ENCODE measurements around the gene IGIP.

Gene IGIP

DNA sequence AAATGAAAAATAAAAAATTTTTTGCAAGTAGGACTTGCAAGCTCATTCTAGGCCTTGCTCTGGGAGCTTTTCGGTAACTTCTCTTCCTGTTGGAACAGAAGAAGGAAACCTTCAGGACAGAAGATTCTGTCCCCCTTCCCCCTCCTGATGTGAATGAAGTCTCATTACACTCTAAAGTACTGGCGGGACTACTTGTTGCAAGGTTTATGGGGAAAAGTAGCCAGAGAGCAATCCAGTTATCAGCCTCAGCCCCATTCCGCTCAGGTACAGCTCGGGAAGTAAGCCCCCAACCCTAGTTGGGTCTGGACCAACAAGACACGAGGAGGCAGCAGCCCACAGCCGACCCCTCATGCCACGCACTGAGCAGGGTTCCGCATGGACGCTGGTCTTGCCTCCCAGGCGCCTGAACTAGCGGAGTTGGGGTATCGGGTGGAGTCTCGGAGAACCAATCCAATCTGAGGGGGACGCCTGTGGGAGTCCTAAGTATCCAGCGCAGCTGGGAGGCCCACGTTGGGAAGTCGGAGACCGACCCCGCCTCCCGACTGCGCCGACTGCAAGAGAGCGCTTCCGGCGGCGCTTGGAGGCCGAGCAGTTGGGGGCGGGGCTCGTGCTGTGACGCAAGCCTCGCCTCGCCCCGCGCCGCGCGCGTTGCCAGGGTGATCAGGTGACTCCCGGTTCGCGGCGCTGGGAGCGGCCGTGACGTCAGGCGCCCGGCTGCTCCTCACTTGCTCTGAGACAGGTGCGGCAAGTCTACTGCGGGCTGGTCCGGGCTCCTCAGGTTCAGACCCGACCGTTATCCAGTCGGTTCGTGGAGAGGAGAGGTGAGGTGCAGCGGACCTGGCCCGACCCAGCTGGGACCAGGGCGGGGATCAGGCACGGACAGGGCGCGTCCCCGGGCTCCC is 49.0 kb downstream of the IGIP start, which contains the start of gene CYSTM1:
TSS of gene CYSTM1 (plus strand) at position 724 of the 902 bp plus-strand sequence. CDS start 19,278 bp downstream, outside the sequence.
- no peak for TF ChIP-seq ZNF274 (IDR thresholded peaks at IDR 0.05; ENCODE audit: low read depth, low read length)
- peak within 1 kb of the TSS; percentile 75 for H3K4me3 ChIP-seq (ENCODE audit: low read length)

DNA sequence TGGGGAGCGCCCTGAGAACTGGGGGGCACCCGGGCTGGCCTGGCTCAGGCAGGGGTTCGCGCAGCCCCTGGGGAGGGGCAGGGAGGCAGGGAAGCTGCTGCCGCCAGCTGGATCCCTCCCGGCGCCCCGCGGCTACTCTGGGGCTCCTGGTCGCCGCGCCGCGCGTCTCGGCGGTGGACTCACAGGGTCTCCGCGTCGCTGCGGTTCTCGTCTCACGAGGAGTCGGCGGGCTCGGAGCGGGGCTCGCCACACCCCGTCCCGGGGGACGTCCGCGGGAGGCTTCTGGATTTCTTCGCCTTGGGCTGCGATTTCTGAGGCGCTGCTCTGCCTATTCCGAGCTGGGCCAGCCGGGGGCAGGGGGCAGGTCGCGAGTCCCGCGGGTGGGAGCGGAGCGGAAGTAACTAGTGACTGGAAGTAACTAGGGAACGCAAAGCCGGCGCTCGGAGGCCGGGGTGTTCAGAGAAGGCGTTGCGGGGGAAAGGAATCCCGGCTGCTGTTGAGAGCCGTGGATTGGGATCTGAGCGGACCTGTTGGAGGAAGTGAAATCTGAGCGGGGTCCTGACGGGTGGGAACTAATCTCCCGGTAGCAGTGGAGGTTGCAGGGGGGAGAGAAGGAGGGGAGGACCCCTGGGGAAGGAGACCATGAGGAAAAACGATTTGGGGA is 49.8 kb downstream of the IGIP start:
- TF ChIP-seq ZNF274 (IDR thresholded peaks at IDR 0.05; ENCODE audit: low read depth, low read length) = no peak
- peak overlapping the region; percentile 75 for H3K4me3 ChIP-seq (ENCODE audit: low read length)

- peak overlapping the region; percentile 75 for H3K4me3 ChIP-seq (ENCODE audit: low read length)
- no peak for TF ChIP-seq ZNF274 (IDR thresholded peaks at IDR 0.05; ENCODE audit: low read depth, low read length)
Observed at GRCh38 chr5:140176031-140176387, 50.3 kb downstream of the IGIP start.

DNA sequence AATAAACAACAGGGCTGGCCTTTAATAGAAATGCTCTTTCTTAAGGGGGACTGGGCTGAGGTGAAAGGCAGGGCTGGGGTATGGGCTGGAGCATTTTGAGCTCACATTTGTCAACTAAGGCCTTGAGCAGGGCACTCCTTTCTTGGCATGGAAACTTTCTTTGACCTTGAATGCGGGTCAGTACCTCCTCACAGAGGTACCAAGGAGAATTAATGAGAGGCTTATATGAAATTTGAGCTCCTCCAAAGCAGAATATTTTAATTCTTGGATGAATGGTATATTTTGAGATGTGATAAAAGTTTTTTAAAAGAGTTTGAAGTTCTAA is 52.3 kb downstream of the IGIP start:
- TF ChIP-seq ZNF274 (IDR thresholded peaks at IDR 0.05; ENCODE audit: low read depth, low read length) = no peak
- H3K4me3 ChIP-seq (ENCODE audit: low read length) = no peak overlapping the region

- TF ChIP-seq ZNF274 (IDR thresholded peaks at IDR 0.05; ENCODE audit: low read depth, low read length) = no peak
- no peak overlapping the region for H3K4me3 ChIP-seq (ENCODE audit: low read length)
Observed at GRCh38 chr5:140178482-140179116, 52.9 kb downstream of the IGIP start.
